CD1c-positive myeloid dendritic cell (primary cell): Measurements from ENCODE around the gene MAPK13.
"Not testable (repeated sequence)": the region's sequence is repeated elsewhere in the genome, so short reads cannot be mapped to it uniquely, and the experiment has no call there.

ENCODE experiments used
- DNase-seq: peaks from one replicate; pipeline ENCODE4 v3.0.0-alpha.2; 2016; ENCODE audit errors: extremely low spot score

Gene MAPK13

DNA sequence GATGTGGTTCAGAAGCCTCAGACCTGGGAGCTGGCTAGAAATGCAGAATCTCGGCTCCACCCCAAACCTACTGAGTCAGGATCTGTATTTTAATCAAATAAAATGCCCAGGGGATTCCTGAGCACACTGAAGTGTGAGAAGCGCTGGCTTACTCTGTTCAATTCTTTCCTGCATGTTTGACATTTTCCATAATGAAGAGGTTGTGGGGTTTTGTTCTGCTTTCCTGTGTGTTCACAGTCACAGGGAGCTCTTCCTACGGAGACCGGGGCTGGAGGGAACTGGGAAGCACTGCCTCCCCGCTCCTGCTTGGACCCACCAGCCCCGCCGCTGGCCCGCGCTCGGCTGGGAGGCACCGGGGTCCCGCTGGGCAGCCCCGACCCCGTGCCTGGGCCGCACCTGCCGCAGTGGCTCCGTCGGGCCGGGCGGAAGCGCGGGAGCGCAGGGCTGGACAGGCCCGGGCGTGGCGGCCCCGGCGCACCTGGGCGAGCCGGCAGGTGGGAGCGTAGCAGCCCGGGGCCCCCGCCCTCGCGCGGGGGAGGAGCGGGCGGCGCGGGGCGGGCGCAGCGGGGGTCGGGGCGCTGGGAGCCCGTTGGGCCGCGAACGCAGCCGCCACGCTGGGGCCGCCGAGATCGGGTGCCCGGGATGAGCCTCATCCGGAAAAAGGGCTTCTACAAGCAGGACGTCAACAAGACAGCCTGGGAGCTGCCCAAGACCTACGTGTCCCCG, at the start of gene MAPK13:
TSS of gene MAPK13 (plus strand) at position 573 of the 726 bp plus-strand sequence. CDS start at position 643, 70 bp downstream.
- DNase-seq = peak; percentile 66

DNA sequence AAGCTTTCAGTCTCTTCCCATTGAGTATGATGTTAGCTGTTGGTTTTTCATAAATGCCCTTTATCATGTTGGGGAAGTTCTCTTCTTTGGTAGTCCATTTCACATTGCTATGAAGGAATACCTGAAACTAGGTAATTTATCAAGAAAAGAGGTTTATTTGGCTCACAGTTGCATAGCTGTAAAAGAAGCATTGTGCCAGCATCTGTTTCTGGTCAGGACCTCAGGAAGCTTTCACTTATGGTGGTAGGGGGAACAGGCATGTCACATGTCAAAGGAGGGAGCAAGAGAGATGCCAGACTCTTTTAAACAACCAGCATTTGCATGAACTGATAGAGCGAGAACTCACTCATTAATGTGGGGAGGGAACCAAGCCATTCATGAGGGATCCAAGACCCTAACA, 48.0 kb upstream of the MAPK13 start:
- DNase-seq = no peak

DNA sequence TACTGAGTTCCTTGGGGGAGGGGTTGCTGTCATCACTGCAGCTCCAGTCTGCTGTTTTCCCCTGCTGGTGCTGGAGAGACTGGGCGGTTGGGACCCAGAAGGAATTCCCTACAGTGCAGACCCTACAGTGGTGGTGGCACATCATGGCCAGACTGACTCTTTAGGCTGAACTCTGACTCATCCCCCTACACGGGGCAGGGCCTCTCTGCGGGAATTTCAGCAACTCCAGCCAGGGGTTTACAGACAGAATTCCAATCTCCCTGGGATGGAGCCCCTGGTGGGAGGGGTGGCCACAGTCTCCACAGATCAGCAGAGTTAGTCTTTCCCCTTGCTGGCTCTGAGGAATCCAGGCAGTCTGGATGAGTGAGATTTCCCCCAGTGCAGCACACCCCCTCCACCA, 46.9 kb upstream of the MAPK13 start:
- DNase-seq = no peak

GRCh38 chr6:36088204-36088603, 42.1 kb upstream of the MAPK13 start:
- not testable (repeated sequence) for DNase-seq

DNA sequence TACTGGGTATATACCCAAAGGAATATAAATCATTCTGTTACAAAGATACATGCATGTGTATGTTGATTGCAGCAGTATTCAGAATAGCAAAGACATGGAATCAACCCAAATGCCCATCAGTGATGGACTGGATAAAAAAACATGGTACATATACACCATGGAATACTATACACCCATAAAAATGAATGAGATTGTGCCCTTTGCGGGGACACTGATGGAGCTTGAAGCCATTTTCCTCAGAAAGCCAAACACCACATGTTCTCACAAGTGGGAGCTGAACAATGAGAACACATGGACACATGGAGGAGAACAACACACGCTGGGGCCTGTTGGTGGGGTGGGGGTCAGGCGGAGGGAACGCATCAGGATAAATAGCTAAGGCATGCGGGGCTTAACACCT, 41.3 kb upstream of the MAPK13 start:
- DNase-seq = no peak

GRCh38 chr6:36094238-36094637, 36.1 kb upstream of the MAPK13 start:
- DNase-seq = no peak

- DNase-seq = peak; percentile 89
Observed at GRCh38 chr6:36094753-36095496, 35.4 kb upstream of the MAPK13 start.

GRCh38 chr6:36095497-36096391, 34.6 kb upstream of the MAPK13 start:
- DNase-seq = no peak

DNA sequence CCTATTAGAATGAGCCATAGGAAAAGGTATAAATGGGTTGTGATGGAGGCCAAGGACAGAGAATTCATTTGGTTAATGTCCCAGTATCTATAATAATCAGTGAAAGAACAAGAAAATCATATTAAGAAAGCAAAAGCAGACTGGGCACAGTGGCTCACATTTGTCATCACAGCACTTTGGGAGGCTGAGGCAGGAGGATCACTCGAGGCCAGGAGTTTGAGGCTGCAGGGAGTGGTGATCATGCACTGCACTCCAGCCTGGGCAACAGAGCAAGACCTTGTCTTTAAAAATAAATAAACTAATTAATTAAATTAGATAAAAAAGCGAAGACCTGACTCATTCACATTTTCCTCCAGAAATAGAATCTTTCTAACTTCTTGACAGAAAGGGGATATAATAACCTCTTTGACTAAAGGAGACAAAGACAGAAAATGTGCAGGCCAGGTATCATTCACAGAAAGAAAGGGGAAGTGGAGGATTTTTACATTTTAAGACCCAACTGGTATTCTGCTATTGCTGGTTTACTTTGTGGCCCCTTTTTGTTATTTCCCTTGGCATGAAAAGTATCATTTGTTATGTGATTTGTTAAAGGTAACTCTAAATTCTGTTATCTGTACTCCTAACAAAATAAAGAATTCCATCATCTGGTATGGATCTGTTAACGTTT, 31.9 kb upstream of the MAPK13 start:
- no peak for DNase-seq

DNA sequence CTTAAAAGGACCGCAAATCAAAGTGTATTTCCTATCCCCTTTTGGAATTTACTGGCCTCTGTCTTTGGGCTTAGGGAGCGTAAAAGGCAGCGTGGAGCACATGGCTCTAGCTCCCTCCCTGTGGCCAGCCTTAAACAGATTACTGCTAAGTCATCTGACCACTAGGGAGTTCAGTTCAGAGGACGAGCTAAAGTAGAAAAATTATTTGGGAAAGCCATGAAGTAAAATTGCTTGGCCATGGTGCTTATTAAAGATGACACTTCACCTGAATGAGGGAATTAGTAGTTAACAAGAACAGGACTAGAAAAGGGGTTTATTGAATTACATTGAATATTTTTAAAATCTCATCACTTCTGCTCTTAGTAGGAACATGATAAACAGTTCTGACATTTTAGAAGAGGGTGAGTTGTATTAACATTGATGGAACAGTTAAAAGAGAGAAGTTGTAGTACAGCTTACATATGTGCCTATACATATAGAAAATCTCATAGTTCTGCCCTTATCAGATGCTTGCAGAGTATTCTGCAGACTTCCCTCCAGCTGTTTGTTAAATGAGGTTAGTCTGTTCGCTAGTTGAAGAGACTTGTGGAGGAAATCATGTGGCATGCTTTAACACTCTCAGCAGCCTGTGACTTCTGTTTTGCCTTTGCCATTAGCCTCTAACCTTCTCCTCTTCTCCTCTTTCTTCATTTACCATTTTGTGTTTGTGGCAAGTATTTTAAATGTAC, 31.2 kb upstream of the MAPK13 start:
- DNase-seq = no peak

- DNase-seq = no peak
Observed at GRCh38 chr6:36099869-36100483, 30.3 kb upstream of the MAPK13 start.

- no peak for DNase-seq
Observed at GRCh38 chr6:36101691-36102090, 28.6 kb upstream of the MAPK13 start.

- DNase-seq = no peak
Observed at GRCh38 chr6:36102853-36103252, 27.5 kb upstream of the MAPK13 start.

DNA sequence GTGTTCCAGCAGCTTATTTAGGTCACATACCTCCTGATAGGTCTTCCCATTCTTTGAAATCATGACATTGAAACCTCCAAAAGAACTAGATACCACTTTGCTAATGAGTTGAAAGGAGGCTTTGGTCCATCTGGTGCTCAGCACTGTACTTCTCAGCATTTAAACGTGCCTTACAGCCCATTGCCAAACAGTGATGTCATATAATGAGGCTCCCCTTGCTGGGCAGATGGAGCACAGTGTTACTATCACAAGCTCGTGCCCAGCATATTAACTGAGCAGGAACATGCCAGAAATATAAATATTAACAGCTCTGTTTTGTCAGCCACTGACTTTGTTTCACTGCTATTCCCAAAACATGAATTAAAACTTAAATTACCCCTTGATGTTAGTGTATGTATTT, 25.5 kb upstream of the MAPK13 start:
- DNase-seq = no peak

DNA sequence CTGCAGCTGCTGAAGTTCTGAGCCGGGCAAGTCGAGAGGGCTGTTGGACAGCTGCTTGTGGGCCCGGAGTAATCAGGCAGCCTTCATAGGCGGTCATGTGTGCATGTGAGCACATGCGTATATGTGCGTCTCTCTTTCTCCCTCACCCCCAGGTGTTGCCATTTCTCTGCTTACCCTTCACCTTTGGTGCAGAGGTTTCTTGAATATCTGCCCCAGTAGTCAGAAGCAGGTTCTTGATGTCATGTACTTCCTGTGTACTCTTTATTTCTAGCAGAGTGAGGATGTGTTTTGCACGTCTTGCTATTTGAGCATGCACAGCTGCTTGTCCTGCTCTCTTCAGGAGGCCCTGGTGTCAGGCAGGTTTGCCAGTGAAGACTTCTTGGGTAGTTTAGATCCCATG, 21.2 kb upstream of the MAPK13 start:
- DNase-seq = no peak

DNA sequence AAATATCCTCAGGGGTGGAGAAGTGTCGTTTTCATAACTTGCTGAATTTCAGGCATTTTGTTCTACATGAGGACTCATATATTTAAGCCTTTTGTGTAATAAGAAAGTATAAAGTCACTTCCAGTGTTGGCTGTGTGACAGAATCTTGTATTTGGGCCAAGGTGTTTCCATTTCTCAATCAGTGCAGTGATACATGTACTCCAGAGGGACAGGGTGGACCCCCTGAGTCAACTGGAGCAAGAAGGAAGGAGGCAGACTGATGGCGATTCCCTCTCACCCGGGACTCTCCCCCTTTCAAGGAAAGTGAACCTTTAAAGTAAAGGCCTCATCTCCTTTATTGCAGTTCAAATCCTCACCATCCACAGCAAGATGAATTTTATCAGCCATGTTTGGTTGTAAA, 20.3 kb upstream of the MAPK13 start:
- DNase-seq = no peak

GRCh38 chr6:36110863-36111262, 19.4 kb upstream of the MAPK13 start:
- no peak for DNase-seq

GRCh38 chr6:36111526-36111925, 18.8 kb upstream of the MAPK13 start:
- no peak for DNase-seq

DNA sequence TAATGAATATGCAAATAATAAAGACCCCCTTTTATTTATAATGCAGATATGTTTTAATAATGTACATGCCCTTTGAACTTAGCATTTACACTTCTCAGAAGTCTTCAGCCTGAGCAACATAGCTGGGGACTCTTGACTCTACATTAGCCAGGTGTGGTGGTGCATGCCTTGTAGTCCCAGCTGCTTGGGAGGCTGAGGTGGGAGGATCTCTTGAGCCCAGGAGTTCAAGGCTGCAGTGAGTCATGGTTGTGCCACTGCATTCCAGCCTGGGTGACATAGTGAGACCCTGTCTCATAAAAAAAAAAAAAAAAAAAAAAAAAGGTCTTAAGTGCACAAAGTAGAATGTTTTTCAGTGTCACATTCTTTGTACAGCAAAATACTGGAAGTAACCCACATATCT, 17.3 kb upstream of the MAPK13 start:
- no peak for DNase-seq

GRCh38 chr6:36113703-36114102, 16.6 kb upstream of the MAPK13 start:
- DNase-seq = no peak
